BJ (cell line): ENCODE data around the gene TPRG1. TPM values are rescaled to one million over a fixed set of nuclear protein-coding genes. Genes with fewer than 3 reads are reported as not detected.

Experiments
- CTCF ChIA-PET: fragments of 350-600 bp; formaldehyde crosslinking; extraction: SDS; loops from one replicate; lab custom pipeline; 2021; ENCODE audit warnings: antibody characterized with exemption, inconsistent platforms; lab: Yijun Ruan, JAX
- POLR2A ChIA-PET: fragments of 300-600 bp; sonication (Branson Sonifier 250); formaldehyde crosslinking; extraction: SDS; loops from one replicate; lab custom pipeline; 2021; ENCODE audit warnings: antibody characterized with exemption; lab: Charles Lee
- DNase-seq: peaks from one replicate; pipeline ENCODE4 v3.0.0-alpha.2; 2011; ENCODE audit warnings: low read depth
- H3K27me3 ChIP-seq: 2 replicates; pipeline ENCODE4 v1.6.0; 2011; ENCODE audit warnings: low read length; ENCODE audit not compliant: control insufficient read depth, insufficient read depth
- H3K36me3 ChIP-seq: 2 replicates; pipeline ENCODE4 v1.5.1; 2011; ENCODE audit warnings: low read length; ENCODE audit not compliant: control insufficient read depth, insufficient read depth
- H3K4me3 ChIP-seq: 2 replicates; pipeline ENCODE4 v1.5.1; 2011; ENCODE audit warnings: low read depth, mild to moderate bottlenecking, control low read depth, low read length
- polyA plus RNA-seq: library from polyadenylated mRNA; depleted of rRNA; stranded (reverse); fragments of >200 nt; gene quantifications from 2 replicates; pipeline ENCODE4 v1.2.3, GENCODE V29; 2011
- TF ChIP-seq, protein P1 (sequence below): IDR thresholded peaks from 2 replicates; pipeline ENCODE4 v1.5.1; 2011; ENCODE audit warnings: low read depth, mild to moderate bottlenecking, control low read depth, inconsistent platforms, low read length, moderate library complexity; ENCODE audit not compliant: insufficient read depth

Gene TPRG1
- polyA plus RNA-seq, 1 experiment = 0.16 TPM

DNA sequence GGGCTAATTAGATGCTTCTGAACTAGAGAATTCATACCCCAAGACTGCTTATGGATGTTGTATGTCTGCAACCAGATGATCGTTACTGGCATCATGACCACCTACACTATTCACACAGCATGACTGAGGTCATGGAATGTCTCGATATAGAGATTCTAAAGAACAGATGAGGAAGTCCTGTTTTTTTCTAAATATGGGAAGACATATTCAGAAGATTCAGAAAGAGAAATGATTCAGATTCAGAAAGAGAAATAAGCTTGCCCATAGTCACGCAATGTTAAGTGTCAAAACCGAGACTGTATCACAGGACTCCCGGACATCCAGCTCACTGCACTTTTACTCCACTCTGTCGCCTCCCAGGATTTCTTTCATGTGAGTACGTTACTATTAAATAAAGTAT is 136.2 kb downstream of the TPRG1 start:
- no peak for DNase-seq
- Histone ChIP-seq H3K36me3 (no peaks in the 10 kb centered on the region), H3K27me3 (no peaks in the 10 kb centered on the region), H3K4me3 (no peak overlapping the region)
- ChIA-PET CTCF (no interaction called here), POLR2A (no interaction called here)
- TF ChIP-seq, protein P1, sequence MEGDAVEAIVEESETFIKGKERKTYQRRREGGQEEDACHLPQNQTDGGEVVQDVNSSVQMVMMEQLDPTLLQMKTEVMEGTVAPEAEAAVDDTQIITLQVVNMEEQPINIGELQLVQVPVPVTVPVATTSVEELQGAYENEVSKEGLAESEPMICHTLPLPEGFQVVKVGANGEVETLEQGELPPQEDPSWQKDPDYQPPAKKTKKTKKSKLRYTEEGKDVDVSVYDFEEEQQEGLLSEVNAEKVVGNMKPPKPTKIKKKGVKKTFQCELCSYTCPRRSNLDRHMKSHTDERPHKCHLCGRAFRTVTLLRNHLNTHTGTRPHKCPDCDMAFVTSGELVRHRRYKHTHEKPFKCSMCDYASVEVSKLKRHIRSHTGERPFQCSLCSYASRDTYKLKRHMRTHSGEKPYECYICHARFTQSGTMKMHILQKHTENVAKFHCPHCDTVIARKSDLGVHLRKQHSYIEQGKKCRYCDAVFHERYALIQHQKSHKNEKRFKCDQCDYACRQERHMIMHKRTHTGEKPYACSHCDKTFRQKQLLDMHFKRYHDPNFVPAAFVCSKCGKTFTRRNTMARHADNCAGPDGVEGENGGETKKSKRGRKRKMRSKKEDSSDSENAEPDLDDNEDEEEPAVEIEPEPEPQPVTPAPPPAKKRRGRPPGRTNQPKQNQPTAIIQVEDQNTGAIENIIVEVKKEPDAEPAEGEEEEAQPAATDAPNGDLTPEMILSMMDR = no peak

DNA sequence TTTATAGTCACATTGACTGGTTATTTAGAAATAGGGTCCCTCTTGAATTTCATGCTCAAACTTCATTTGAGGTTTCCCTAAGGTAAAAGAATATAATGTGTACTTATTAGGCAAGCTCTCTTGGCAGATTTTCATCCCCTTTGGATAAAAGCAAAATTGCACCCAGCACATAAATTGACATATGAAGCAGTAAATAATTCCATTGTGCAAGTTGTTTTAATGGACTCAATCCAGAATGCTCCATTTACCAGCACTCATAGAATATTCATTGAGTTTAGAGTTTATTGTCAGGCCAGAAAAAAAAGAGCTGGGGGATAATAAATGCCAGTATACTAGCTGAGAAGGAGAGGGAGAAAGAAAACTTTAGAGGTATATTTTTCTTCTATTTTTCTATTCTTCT is 136.8 kb downstream of the TPRG1 start:
- H3K4me3 ChIP-seq = no peak overlapping the region
- ChIA-PET POLR2A (no interaction called here), CTCF (no interaction called here)
- no peaks in the 10 kb centered on the region for H3K27me3 ChIP-seq
- TF ChIP-seq, protein P1 = no peak
- DNase-seq = no peak
- no peaks in the 10 kb centered on the region for H3K36me3 ChIP-seq

DNA sequence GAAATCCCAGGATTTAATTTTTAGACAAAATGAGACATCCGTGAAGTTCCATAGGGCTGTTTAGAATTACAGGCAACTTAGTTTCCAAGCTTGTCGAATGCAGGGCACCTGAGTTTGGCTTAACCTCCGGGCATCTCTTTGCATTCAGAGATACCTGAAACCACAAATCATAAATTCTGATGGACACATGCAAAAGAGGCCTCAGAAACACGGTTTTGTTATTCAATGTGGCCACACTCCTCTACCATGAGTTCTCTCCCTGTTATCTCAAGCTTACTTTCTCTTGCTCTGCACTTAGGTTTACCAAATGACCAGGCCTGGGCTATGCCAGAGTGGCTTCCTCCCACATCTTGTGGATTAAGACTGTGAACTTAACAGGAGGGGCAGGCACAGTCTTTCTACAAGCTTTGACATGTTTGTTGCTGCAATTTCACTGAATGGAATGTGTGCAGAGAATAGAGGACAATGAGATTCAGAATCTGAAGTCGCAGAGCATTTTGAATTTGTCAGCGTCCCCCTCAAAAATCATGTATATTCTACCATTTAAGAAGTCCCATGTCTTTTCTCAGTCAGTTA is 137.7 kb downstream of the TPRG1 start:
- Histone ChIP-seq H3K27me3 (no peaks in the 10 kb centered on the region), H3K4me3 (no peak overlapping the region), H3K36me3 (no peaks in the 10 kb centered on the region)
- TF ChIP-seq, protein P1 = no peak
- ChIA-PET CTCF (interaction anchor here (0.7 kb wide), 1 partner anchor 10 kb away, joined by 3 read pairs; no protein-coding TSS in a partner anchor), POLR2A (no interaction called here)
- no peak for DNase-seq

DNA sequence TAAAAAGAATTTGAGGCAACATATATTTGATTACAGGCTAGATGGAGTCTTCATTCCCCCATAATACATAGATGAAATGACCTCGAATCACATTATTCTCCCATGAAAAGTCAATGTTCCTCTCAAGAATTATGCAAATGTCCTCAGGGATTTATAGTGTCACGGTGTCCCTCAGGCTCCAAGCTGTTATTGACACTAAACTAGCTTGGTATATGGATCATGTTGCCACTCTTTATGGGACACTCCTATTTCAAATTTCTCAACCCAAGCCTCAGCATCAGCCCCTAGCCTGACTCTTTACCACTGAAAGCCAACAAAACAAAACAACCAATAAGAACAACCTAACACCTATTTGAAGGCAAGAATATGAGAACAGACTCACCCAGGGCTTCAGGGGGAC is 139.8 kb downstream of the TPRG1 start:
- no peaks in the 10 kb centered on the region for H3K27me3 ChIP-seq
- POLR2A ChIA-PET = no interaction called here
- CTCF ChIA-PET = no interaction called here
- DNase-seq = no peak
- TF ChIP-seq, protein P1 = no peak
- no peak overlapping the region for H3K4me3 ChIP-seq
- H3K36me3 ChIP-seq = no peaks in the 10 kb centered on the region

DNA sequence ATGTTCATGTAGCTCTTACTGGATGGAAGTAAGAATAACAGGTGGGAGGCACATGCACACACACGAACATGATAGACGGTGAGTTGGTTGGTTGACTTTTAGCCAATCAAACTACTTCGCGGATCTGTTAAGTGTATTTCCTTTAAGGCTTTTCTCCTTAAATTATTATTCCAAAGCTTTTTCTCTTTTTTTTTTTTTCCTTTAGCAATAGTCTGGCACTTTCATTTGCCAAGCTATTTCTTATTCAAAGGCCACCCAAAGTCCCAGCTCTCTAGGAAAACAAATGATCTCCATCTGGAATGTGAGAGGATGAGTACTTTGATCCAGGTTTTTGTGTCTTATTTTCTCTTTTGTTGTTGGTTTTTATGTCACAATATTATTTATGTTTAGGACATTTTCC is 141.1 kb downstream of the TPRG1 start:
- H3K27me3 ChIP-seq = no peaks in the 10 kb centered on the region
- no peaks in the 10 kb centered on the region for H3K36me3 ChIP-seq
- no peak overlapping the region for H3K4me3 ChIP-seq
- CTCF ChIA-PET = interaction anchor here (0.8 kb wide), 1 partner anchor 149 kb away, joined by 3 read pairs; no protein-coding TSS in a partner anchor
- POLR2A ChIA-PET = no interaction called here
- TF ChIP-seq, protein P1 = no peak
- DNase-seq = no peak
